Testis (tissue), 2 donors: ENCODE results near the gene GUCY1A2.

Experiments
- POLR2A ChIP-seq: fragments of 450-650 bp; IDR thresholded peaks from one replicate; pipeline ENCODE4 v1.6.1; 2017; ENCODE audit warnings: antibody characterized with exemption, mild to moderate bottlenecking, moderate library complexity
- TF ChIP-seq, protein P1 (sequence below), 3 experiments: fragments of 450-650 bp in 2 of 3; fragments of 200-600 bp in 1 of 3; sonication (generic) in 1 of 3; IDR thresholded peaks; one replicate each; pipeline ENCODE4 v1.5.1; 2016 to 2019; ENCODE audit warnings: antibody characterized with exemption in 3 of 3, mild to moderate bottlenecking in 2 of 3, moderate library complexity in 1 of 3

DNA sequence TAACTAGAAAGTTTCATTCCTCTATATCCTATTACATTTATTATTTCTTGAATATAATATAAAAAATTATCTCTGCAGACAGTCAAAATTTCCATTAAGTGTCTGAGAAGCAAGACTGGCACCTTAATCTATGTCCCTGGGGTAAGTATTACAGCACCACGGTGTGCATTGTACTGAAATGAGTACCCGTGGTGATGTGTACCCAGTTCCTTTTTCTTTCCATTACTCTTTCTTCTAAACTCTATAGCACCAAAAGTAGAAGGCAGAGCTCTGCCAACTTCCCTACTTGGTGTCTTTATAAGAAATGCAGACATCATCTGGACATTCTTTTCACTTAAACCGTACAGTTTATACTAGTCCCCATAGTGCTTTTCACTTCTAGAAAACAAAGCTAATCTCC, 161.7 kb downstream of the GUCY1A2 start:
- TF ChIP-seq, protein P1, sequence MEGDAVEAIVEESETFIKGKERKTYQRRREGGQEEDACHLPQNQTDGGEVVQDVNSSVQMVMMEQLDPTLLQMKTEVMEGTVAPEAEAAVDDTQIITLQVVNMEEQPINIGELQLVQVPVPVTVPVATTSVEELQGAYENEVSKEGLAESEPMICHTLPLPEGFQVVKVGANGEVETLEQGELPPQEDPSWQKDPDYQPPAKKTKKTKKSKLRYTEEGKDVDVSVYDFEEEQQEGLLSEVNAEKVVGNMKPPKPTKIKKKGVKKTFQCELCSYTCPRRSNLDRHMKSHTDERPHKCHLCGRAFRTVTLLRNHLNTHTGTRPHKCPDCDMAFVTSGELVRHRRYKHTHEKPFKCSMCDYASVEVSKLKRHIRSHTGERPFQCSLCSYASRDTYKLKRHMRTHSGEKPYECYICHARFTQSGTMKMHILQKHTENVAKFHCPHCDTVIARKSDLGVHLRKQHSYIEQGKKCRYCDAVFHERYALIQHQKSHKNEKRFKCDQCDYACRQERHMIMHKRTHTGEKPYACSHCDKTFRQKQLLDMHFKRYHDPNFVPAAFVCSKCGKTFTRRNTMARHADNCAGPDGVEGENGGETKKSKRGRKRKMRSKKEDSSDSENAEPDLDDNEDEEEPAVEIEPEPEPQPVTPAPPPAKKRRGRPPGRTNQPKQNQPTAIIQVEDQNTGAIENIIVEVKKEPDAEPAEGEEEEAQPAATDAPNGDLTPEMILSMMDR (IDR thresholded peaks at IDR 0.05): no peak
- no peak for TF ChIP-seq POLR2A
